OCI-LY3 (cell line): ENCODE results near the gene TUBGCP3.

Source experiments
- H2AFZ ChIP-seq: fragments of 200-600, 300-600 bp; shearing (Covaris generic); 2 replicates; pipeline ENCODE4 v1.6.0; 2014; ENCODE audit warnings: antibody characterized with exemption, low read depth, low read length
- H3K27ac ChIP-seq: fragments of 200-600, 300-600 bp; sonication (generic); 2 replicates; pipeline ENCODE4 v1.5.1; 2014; ENCODE audit warnings: mild to moderate bottlenecking, low read length, moderate library complexity, mixed read lengths
- H3K27me3 ChIP-seq: fragments of 200-600, 300-600 bp; sonication (generic); 2 replicates; pipeline ENCODE4 v1.6.1; 2014; ENCODE audit warnings: low read depth, low read length, mixed read lengths
- H3K36me3 ChIP-seq: fragments of 200-600, 300-600 bp; sonication (generic); replicated peaks from 2 replicates; pipeline ENCODE3; 2014; ENCODE audit warnings: low read depth, low read length, mixed read lengths
- H3K4me1 ChIP-seq: fragments of 300-600, 200-600 bp; sonication (generic); 2 replicates; pipeline ENCODE4 v1.6.1; 2014; ENCODE audit warnings: low read length, mixed read lengths
- H3K4me2 ChIP-seq: fragments of 200-600, 300-600 bp; sonication (generic); 2 replicates; pipeline ENCODE4 v1.6.1; 2014; ENCODE audit warnings: low read length, mixed read lengths
- H3K4me3 ChIP-seq: fragments of 300-600, 200-600 bp; sonication (generic); 2 replicates; pipeline ENCODE4 v1.5.1; 2014; ENCODE audit warnings: antibody characterized with exemption, mild to moderate bottlenecking, low read length, moderate library complexity
- H3K79me2 ChIP-seq: fragments of 300-600, 200-600 bp; shearing (Covaris generic); 2 replicates; pipeline ENCODE4 v1.6.1; 2014; ENCODE audit warnings: mild to moderate bottlenecking, low read length, mixed read lengths
- H3K9ac ChIP-seq: fragments of 300-600, 200-600 bp; shearing (Covaris generic); 2 replicates; pipeline ENCODE4 v1.6.0; 2014; ENCODE audit warnings: mild to moderate bottlenecking, low read length, moderate library complexity
- H3K9me3 ChIP-seq: fragments of 200-600, 300-600 bp; shearing (Covaris generic); 2 replicates; pipeline ENCODE4 v1.6.1; 2014; ENCODE audit warnings: low read length, mixed read lengths; ENCODE audit not compliant: insufficient read depth
- H4K20me1 ChIP-seq: fragments of 200-600, 300-600 bp; sonication (generic); 2 replicates; pipeline ENCODE4 v1.6.1; 2016; ENCODE audit warnings: low read length, mixed read lengths; ENCODE audit not compliant: insufficient read depth
- CTCF ChIP-seq: fragments of 200-600, 300-600 bp; sonication (generic); IDR thresholded peaks from 2 replicates; pipeline ENCODE4 v1.5.1; 2014; ENCODE audit warnings: antibody characterized with exemption, low read length, low read depth
- EZH2phosphoT487 ChIP-seq: fragments of 200-600 bp; shearing (Covaris generic); IDR thresholded peaks from 2 replicates; pipeline ENCODE4 v1.6.1; 2018; ENCODE audit warnings: antibody characterized with exemption, mixed run types, low read depth

TUBGCP3 gene

GRCh38 chr13:112438515-112438914, 149.4 kb downstream of the TUBGCP3 start:
- Histone ChIP-seq H3K4me1 (no peaks in the 10 kb centered on the region), H3K79me2 (no peaks in the 10 kb centered on the region), H2AFZ (no peak overlapping the region), H3K36me3 (no peaks in the 10 kb centered on the region), H3K27ac (no peak overlapping the region), H3K9me3 (0 out of 2 replicates have a peak, but pooled peaks cover 12% of the 10 kb centered on the region), H3K9ac (no peak overlapping the region), H3K27me3 (peaks cover 17% of the 10 kb centered on the region; the same call in 1 of the 2 replicates), H3K4me2 (no peak overlapping the region), H4K20me1 (no peaks in the 10 kb centered on the region), H3K4me3 (no peak overlapping the region)
- no peak for TF ChIP-seq CTCF
- TF ChIP-seq EZH2phosphoT487: no peak

- TF ChIP-seq EZH2phosphoT487 (no peak), CTCF (no peak)
- H2AFZ ChIP-seq: no peak overlapping the region
- H3K4me3 ChIP-seq: no peak overlapping the region
- no peaks in the 10 kb centered on the region for H3K36me3 ChIP-seq
- no peak overlapping the region for H3K9ac ChIP-seq
- H3K9me3 ChIP-seq: 0 out of 2 replicates have a peak, but pooled peaks cover 12% of the 10 kb centered on the region
- no peaks in the 10 kb centered on the region for H4K20me1 ChIP-seq
- H3K27ac ChIP-seq: no peak overlapping the region
- no peaks in the 10 kb centered on the region for H3K4me1 ChIP-seq
- H3K4me2 ChIP-seq: no peak overlapping the region
- peaks cover 17% of the 10 kb centered on the region; the same call in 1 of the 2 replicates for H3K27me3 ChIP-seq
- H3K79me2 ChIP-seq: no peaks in the 10 kb centered on the region
These were observed 149.9 kb downstream of the TUBGCP3 start for GRCh38 chr13:112438094-112438493.

- H3K36me3 ChIP-seq: no peaks in the 10 kb centered on the region
- no peak overlapping the region for H3K9ac ChIP-seq
- H3K4me2 ChIP-seq: no peak overlapping the region
- H3K4me1 ChIP-seq: no peaks in the 10 kb centered on the region
- H3K79me2 ChIP-seq: no peaks in the 10 kb centered on the region
- H2AFZ ChIP-seq: no peak overlapping the region
- H3K9me3 ChIP-seq: 0 out of 2 replicates have a peak, but pooled peaks cover 12% of the 10 kb centered on the region
- peaks cover 25% of the 10 kb centered on the region; the same call in 1 of the 2 replicates for H3K27me3 ChIP-seq
- H4K20me1 ChIP-seq: no peaks in the 10 kb centered on the region
- no peak overlapping the region for H3K27ac ChIP-seq
- no peak overlapping the region for H3K4me3 ChIP-seq
- no peak for TF ChIP-seq CTCF
- TF ChIP-seq EZH2phosphoT487: no peak
These were observed 152.0 kb downstream of the TUBGCP3 start for GRCh38 chr13:112435973-112436372.
